ENCODE data around the gene WNT5B. TPM values are rescaled to one million over a fixed set of nuclear protein-coding genes. Genes with fewer than 3 reads are reported as not detected.

The WNT5B gene
- total RNA-seq = 1 to 10 TPM in 2 of 4 donors, under 1 TPM in 2; 0.17 to 2.5 (median 0.88) TPM

DNA sequence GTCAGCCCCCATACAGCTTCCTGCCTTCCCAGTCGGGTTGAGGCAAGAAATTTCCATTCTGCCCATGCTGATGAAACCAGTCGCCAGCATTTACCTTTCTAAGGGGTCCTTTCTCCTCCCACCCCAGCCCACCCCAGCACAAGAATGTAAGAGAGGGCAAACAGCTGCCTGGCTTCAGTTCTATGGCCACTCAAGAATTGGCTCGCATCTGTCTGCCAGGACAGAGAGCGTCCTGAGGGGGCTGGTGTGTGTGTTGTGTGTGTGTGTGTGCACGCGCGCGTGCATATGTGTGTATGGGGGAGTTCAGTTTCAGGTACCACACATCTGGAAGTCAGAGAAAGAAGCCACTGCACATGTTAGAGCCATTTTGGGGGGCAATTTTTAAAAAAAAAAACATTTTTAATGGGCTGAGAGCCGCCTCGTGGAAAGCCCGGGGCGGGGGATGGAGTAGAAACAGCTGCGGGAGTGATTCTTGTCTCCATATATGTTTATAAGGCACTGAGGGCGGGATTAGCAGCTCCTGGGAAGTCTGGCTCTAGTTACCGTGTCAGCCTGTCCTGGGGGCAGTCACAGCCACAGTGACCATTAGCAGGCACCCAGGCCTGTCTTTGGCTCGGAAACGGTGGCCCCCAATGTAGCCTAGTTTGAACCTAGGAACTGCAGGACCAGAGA, at the start of gene WNT5B:
WNT5B (plus strand) TSS at position 566 of the 672 bp plus-strand sequence. CDS start 2,124 bp downstream, outside the sequence.
- ATAC-seq (no peak), DNase-seq (no peak)
- Histone ChIP-seq H3K4me1 (peaks cover 6 to 10% of the 10 kb centered on the region in 2 donors), H3K9me3 (no peaks in the 10 kb centered on the region), H3K36me3 (no peaks in the 10 kb centered on the region), H3K27ac (peak within 1 kb of the TSS in 2 of 4 donors; percentile 29 to 46), H3K27me3 (peaks cover 28 to 37% (median 30%) of the 10 kb centered on the region in 3 donors), H3K4me3 (peak within 1 kb of the TSS; percentile 48 to 55 (median 54))
- in situ Hi-C loops (cut with MboI; ENCODE audit: low sequenced_read_pairs in 4 of 4) = loop anchor here in 1 of 4 donors (25.0 kb wide), 1 partner anchor 1158 kb away; the partner anchor contains the start of gene FKBP4
- intact Hi-C loops (cut with DNase I; ENCODE audit: low total_unique reads) = no loop called here
- TF ChIP-seq, protein P1, sequence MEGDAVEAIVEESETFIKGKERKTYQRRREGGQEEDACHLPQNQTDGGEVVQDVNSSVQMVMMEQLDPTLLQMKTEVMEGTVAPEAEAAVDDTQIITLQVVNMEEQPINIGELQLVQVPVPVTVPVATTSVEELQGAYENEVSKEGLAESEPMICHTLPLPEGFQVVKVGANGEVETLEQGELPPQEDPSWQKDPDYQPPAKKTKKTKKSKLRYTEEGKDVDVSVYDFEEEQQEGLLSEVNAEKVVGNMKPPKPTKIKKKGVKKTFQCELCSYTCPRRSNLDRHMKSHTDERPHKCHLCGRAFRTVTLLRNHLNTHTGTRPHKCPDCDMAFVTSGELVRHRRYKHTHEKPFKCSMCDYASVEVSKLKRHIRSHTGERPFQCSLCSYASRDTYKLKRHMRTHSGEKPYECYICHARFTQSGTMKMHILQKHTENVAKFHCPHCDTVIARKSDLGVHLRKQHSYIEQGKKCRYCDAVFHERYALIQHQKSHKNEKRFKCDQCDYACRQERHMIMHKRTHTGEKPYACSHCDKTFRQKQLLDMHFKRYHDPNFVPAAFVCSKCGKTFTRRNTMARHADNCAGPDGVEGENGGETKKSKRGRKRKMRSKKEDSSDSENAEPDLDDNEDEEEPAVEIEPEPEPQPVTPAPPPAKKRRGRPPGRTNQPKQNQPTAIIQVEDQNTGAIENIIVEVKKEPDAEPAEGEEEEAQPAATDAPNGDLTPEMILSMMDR (IDR thresholded peaks at IDR 0.05 in 4 of 5, conservative IDR thresholded peaks at IDR 0.05 in 1 of 5) = no peak
- TF ChIP-seq POLR2A (IDR thresholded peaks at IDR 0.05) = no peak

GRCh38 chr12:1579651-1580435, 49.2 kb upstream of the WNT5B start:
- intact Hi-C loops (cut with DNase I; ENCODE audit: low total_unique reads) (loop anchor here (5.0 kb wide), 1 partner anchor 628 kb away; no protein-coding TSS in a partner anchor), in situ Hi-C loops (cut with MboI; ENCODE audit: low sequenced_read_pairs in 4 of 4) (loop anchor here (5.0 to 25.0 kb wide), 4 partner anchors 293 to 1018 kb away; partner anchors contain the start of gene ERC1 (in 2 of the 4))
- no peaks in the 10 kb centered on the region for H3K27me3 ChIP-seq
- H3K4me3 ChIP-seq = no peak overlapping the region
- H3K36me3 ChIP-seq = no peaks in the 10 kb centered on the region
- ATAC-seq (no peak), DNase-seq (no peak)
- TF ChIP-seq, protein P1 (IDR thresholded peaks at IDR 0.05 in 4 of 5, conservative IDR thresholded peaks at IDR 0.05 in 1 of 5) = no peak
- no peak for TF ChIP-seq POLR2A (IDR thresholded peaks at IDR 0.05)
- H3K27ac ChIP-seq = no peak overlapping the region
- H3K4me1 ChIP-seq = peaks cover 5 to 13% of the 10 kb centered on the region in 2 donors
- H3K9me3 ChIP-seq = no peaks in the 10 kb centered on the region

- intact Hi-C loops (cut with DNase I; ENCODE audit: low total_unique reads) = loop anchor here (5.0 kb wide), 1 partner anchor 628 kb away; no protein-coding TSS in a partner anchor
- Histone ChIP-seq H3K4me1 (peaks cover 3 to 9% of the 10 kb centered on the region in 2 donors), H3K36me3 (no peaks in the 10 kb centered on the region), H3K9me3 (no peaks in the 10 kb centered on the region), H3K27me3 (no peaks in the 10 kb centered on the region), H3K27ac (no peak overlapping the region), H3K4me3 (no peak overlapping the region)
- ATAC-seq (no peak), DNase-seq (no peak)
- in situ Hi-C loops (cut with MboI; ENCODE audit: low sequenced_read_pairs in 4 of 4) = loop anchor here (25.0 kb wide), 3 partner anchors 293 to 1018 kb away; partner anchors contain the start of gene ERC1 (in 2 of the 4)
- TF ChIP-seq, protein P1 (IDR thresholded peaks at IDR 0.05 in 4 of 5, conservative IDR thresholded peaks at IDR 0.05 in 1 of 5) = no peak
- no peak for TF ChIP-seq POLR2A (IDR thresholded peaks at IDR 0.05)
Observed at GRCh38 chr12:1580526-1580925, 48.5 kb upstream of the WNT5B start.

- no peak overlapping the region for H3K27ac ChIP-seq
- no peak overlapping the region for H3K4me3 ChIP-seq
- DNase-seq (no peak), ATAC-seq (no peak)
- no peaks in the 10 kb centered on the region for H3K9me3 ChIP-seq
- TF ChIP-seq, protein P1 (IDR thresholded peaks at IDR 0.05 in 4 of 5, conservative IDR thresholded peaks at IDR 0.05 in 1 of 5) = no peak
- in situ Hi-C loops (cut with MboI; ENCODE audit: low sequenced_read_pairs in 4 of 4) (loop anchor here (25.0 kb wide), 3 partner anchors 295 to 1020 kb away; partner anchors contain the start of gene ERC1 (in 2 of the 4)), intact Hi-C loops (cut with DNase I; ENCODE audit: low total_unique reads) (loop anchor here (5.0 kb wide), 1 partner anchor 630 kb away; no protein-coding TSS in a partner anchor)
- no peaks in the 10 kb centered on the region for H3K36me3 ChIP-seq
- no peaks in the 10 kb centered on the region for H3K27me3 ChIP-seq
- peaks cover 3 to 9% of the 10 kb centered on the region in 2 donors for H3K4me1 ChIP-seq
Observed at GRCh38 chr12:1581973-1582708, 46.9 kb upstream of the WNT5B start.
